PFSK-1 (cell line): Measurements from ENCODE around the gene ZNF891.

Experiments
- POLR2AphosphoS5 ChIP-seq: IDR thresholded peaks from 2 replicates; pipeline ENCODE4 v1.6.1; 2012; ENCODE audit warnings: low read depth, mild to moderate bottlenecking, control low read depth, low read length, moderate library complexity
- SIN3A ChIP-seq: IDR thresholded peaks from 2 replicates; pipeline ENCODE4 v1.6.1; 2012; ENCODE audit warnings: mild to moderate bottlenecking, low read length, moderate library complexity, borderline replicate concordance; ENCODE audit not compliant: insufficient read depth
- TAF1 ChIP-seq: IDR thresholded peaks from 2 replicates; pipeline ENCODE4 v1.6.1; 2012; ENCODE audit warnings: low read length, control low read depth, borderline replicate concordance; ENCODE audit not compliant: insufficient read depth

GRCh38 chr12:133135747-133136146 is 5.7 kb upstream of the ZNF891 start:
- TF ChIP-seq TAF1 (no peak), SIN3A (no peak), POLR2AphosphoS5 (no peak)
